SK-N-SH treated with all-trans-retinoic acid at 6 μM for 48 hours (cell line): ENCODE measurements around the gene FANCG.

Source experiments
- ATAC-seq: fragments of 200-7000 bp; cut with Tn5 transposase; 3 replicates; pipeline ENCODE4 v1.9.1; 2020; ENCODE audit warnings: mild to moderate bottlenecking, moderate library complexity
- ARNTL ChIP-seq: fragments of 450-650 bp; formaldehyde crosslinking; IDR thresholded peaks from 2 replicates; pipeline ENCODE4 v1.5.0; 2020; ENCODE audit warnings: low read depth, mild to moderate bottlenecking, moderate library complexity, borderline replicate concordance
- BACH2 ChIP-seq: fragments of 250-450 bp; sonication (Bioruptor Pico); IDR thresholded peaks from 2 replicates; pipeline ENCODE4 v1.9.0; 2021; ENCODE audit warnings: mild to moderate bottlenecking, borderline replicate concordance
- CSDC2 ChIP-seq: fragments of 250-450 bp; sonication (Bioruptor Pico); IDR thresholded peaks from 2 replicates; pipeline ENCODE4 v1.5.0; 2020; ENCODE audit warnings: mild to moderate bottlenecking, moderate library complexity
- ESRRG ChIP-seq: fragments of 250-450 bp; sonication (Bioruptor Pico); IDR thresholded peaks from 2 replicates; pipeline ENCODE4 v1.6.1; 2021; ENCODE audit warnings: mild to moderate bottlenecking
- GLIS3 ChIP-seq: fragments of 250-450 bp; sonication (Bioruptor Pico); IDR thresholded peaks from 2 replicates; pipeline ENCODE4 v1.5.0; 2020; ENCODE audit warnings: mild to moderate bottlenecking, moderate library complexity
- OSR1 ChIP-seq: fragments of 250-450 bp; sonication (Bioruptor Pico); IDR thresholded peaks from 2 replicates; pipeline ENCODE4 v1.8.0; 2022; ENCODE audit warnings: moderate library complexity, mild to moderate bottlenecking, inconsistent platforms
- PPARA ChIP-seq: fragments of 250-450 bp; sonication (Bioruptor Pico); IDR thresholded peaks from 2 replicates; pipeline ENCODE4 v1.5.0; 2020; ENCODE audit warnings: mild to moderate bottlenecking, borderline replicate concordance
- SNAI2 ChIP-seq: fragments of 250-450 bp; sonication (Bioruptor Pico); IDR thresholded peaks from 2 replicates; pipeline ENCODE4 v1.5.0; 2020; ENCODE audit warnings: mild to moderate bottlenecking, moderate library complexity
- TCF4 ChIP-seq: fragments of 250-450 bp; sonication (Bioruptor Pico); IDR thresholded peaks from 2 replicates; pipeline ENCODE4 v1.8.0; 2021; ENCODE audit warnings: mild to moderate bottlenecking, moderate library complexity, borderline replicate concordance
- TOX ChIP-seq: fragments of 250-450 bp; sonication (Bioruptor Pico); IDR thresholded peaks from 2 replicates; pipeline ENCODE4 v1.8.0; 2021; ENCODE audit warnings: mild to moderate bottlenecking, moderate library complexity, borderline replicate concordance
- ZC3H10 ChIP-seq: fragments of 250-450 bp; sonication (Bioruptor Pico); IDR thresholded peaks from 2 replicates; pipeline ENCODE4 v1.5.1; 2021; ENCODE audit warnings: mild to moderate bottlenecking, moderate library complexity
- ZFP3 ChIP-seq: fragments of 250-450 bp; sonication (Bioruptor Pico); IDR thresholded peaks from 2 replicates; pipeline ENCODE4 v1.5.0; 2020; ENCODE audit warnings: mild to moderate bottlenecking, moderate library complexity
- ZFP30 ChIP-seq: fragments of 450-650 bp; formaldehyde crosslinking; IDR thresholded peaks from 2 replicates; pipeline ENCODE4 v1.5.0; 2022; ENCODE audit warnings: mild to moderate bottlenecking, moderate library complexity
- ZNF565 ChIP-seq: fragments of 450-650 bp; formaldehyde crosslinking; conservative IDR thresholded peaks from 2 replicates; pipeline ENCODE4 v1.5.0; 2020; ENCODE audit warnings: low read depth, mild to moderate bottlenecking, moderate library complexity
- ZNF8 ChIP-seq: fragments of 450-650 bp; formaldehyde crosslinking; IDR thresholded peaks from 2 replicates; pipeline ENCODE4 v1.5.0; 2020; ENCODE audit warnings: mild to moderate bottlenecking, moderate library complexity
- TF ChIP-seq, protein P1 (sequence below): fragments of 250-450 bp; sonication (Bioruptor Pico); IDR thresholded peaks from 2 replicates; pipeline ENCODE4 v1.8.0; 2021; ENCODE audit warnings: low read depth, mild to moderate bottlenecking, moderate library complexity, borderline replicate concordance
- TF ChIP-seq, protein P2 (sequence below): fragments of 250-450 bp; sonication (Bioruptor Pico); IDR thresholded peaks from 2 replicates; pipeline ENCODE4 v1.5.1; 2020; ENCODE audit warnings: low read depth, mild to moderate bottlenecking, moderate library complexity
- TF ChIP-seq, protein P3 (sequence below): fragments of 250-450 bp; sonication (Bioruptor Pico); IDR thresholded peaks from 2 replicates; pipeline ENCODE4 v1.5.0; 2020; ENCODE audit warnings: mild to moderate bottlenecking, moderate library complexity
- TF ChIP-seq, protein P4 (sequence below): fragments of 250-450 bp; sonication (Bioruptor Pico); IDR thresholded peaks from 2 replicates; pipeline ENCODE4 v1.8.0; 2020; ENCODE audit warnings: mild to moderate bottlenecking, moderate library complexity, borderline replicate concordance

FANCG gene

DNA sequence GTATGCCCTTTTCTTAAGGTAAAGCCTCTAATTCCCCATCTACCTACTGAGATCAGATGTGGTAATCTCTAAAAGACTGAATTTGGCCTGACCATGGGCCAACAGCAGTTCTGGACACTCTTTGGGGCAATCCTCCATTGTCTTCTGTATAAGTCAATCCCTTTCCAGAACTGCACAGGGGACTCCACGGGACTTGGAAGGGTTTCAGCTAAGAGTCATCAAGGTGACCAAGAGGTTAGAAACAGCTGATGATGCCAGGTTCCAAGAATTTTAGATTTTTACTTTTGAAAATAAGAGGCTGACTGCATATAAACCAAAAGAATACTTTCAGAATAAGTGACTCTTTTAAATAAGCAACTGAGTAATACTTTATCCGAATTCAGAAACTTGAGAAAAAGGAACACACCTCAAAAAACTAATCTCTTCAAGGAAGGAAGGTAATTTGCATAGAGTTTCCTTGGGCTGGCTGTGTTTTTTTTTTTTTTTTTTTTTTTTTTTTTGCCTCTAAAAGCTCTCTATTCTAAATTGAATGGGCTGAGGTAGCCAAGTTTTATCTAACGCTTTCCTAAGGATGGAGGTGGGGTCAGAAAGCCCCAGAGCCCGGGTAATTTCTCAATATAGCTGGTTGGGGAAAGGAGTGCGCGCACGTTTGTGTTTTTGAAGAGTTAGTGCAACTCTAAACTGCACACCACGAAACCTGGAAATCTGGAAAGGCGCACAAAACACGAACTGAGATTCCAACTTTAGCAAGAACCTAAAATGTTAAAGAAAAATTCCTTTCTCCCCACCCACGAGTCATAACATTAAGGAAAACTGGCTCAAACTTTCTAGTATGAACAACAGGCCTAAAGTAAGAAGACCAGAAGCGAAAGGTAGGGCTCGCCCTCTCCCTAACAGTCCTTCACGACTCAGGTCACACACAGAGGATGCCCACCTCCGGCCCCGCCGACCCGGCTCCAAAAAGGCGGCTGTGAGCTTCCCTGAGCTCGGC is 8.6 kb downstream of the FANCG start (continued):
- TF ChIP-seq OSR1 (CRISPR knock-in tag) (no peak), ZFP30 (no peak), ZNF8 (CRISPR knock-in tag) (no peak), GLIS3 (CRISPR knock-in tag) (no peak), SNAI2 (CRISPR knock-in tag) (no peak), TCF4 (no peak), ARNTL (CRISPR knock-in tag) (no peak), ZNF565 (no peak)
- TF ChIP-seq, all 23 proteins: peak for 0

DNA sequence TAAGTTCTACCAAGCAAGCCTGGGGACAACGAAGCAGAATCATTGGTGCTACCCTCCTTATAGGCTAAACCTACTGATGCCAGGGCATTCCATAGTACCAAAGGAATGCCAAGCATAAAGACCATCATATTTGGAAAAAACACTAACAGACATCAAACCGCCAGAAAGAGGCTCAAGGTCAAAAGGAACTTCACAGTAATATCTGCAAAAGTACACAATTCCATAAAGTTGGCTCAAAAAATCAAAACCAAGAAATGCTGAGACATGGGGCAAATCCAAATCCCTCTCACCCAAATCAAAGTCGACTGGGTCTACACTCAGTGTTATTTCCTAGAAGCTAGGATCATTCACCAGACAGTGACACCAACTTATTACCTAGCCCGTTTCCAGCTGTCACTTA is 10.7 kb downstream of the FANCG start:
- no peak for ATAC-seq
- no peak for TF ChIP-seq PPARA (CRISPR knock-in tag)
- no peak for TF ChIP-seq ZC3H10 (CRISPR knock-in tag)
- TF ChIP-seq, protein P1, sequence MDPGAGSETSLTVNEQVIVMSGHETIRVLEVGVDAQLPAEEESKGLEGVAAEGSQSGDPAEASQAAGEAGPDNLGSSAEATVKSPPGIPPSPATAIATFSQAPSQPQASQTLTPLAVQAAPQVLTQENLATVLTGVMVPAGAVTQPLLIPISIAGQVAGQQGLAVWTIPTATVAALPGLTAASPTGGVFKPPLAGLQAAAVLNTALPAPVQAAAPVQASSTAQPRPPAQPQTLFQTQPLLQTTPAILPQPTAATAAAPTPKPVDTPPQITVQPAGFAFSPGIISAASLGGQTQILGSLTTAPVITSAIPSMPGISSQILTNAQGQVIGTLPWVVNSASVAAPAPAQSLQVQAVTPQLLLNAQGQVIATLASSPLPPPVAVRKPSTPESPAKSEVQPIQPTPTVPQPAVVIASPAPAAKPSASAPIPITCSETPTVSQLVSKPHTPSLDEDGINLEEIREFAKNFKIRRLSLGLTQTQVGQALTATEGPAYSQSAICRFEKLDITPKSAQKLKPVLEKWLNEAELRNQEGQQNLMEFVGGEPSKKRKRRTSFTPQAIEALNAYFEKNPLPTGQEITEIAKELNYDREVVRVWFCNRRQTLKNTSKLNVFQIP: no peak

DNA sequence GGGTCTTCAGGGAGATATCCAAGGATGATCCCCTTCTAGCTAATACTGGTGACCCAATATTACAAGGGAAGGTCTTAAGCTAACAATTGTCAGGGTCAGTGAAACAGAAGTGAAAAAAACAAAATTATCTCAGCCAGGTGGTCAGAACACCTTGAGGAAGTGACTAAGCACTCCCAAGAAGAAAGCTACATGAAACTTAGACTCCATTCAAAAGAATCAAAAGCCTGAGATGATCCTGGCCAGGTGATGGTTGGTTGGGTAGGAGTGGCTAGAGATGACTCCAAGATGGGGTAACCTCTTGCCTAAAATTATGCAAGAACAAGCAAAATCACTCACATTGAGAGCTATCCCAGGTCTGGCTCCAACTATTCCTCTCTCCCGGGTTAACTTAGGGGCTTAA is 12.7 kb downstream of the FANCG start:
- ATAC-seq: no peak
- TF ChIP-seq ZFP3 (CRISPR knock-in tag) (no peak), ZNF8 (CRISPR knock-in tag) (no peak), ZC3H10 (CRISPR knock-in tag) (no peak), PPARA (CRISPR knock-in tag) (no peak), ZFP30 (no peak), TOX (CRISPR knock-in tag) (no peak), BACH2 (CRISPR knock-in tag) (no peak), ESRRG (CRISPR knock-in tag) (no peak), GLIS3 (CRISPR knock-in tag) (no peak), CSDC2 (CRISPR knock-in tag) (no peak), SNAI2 (CRISPR knock-in tag) (no peak), ARNTL (CRISPR knock-in tag) (no peak), ZNF565 (no peak)
- TF ChIP-seq, protein P1: no peak
- TF ChIP-seq, protein P2, sequence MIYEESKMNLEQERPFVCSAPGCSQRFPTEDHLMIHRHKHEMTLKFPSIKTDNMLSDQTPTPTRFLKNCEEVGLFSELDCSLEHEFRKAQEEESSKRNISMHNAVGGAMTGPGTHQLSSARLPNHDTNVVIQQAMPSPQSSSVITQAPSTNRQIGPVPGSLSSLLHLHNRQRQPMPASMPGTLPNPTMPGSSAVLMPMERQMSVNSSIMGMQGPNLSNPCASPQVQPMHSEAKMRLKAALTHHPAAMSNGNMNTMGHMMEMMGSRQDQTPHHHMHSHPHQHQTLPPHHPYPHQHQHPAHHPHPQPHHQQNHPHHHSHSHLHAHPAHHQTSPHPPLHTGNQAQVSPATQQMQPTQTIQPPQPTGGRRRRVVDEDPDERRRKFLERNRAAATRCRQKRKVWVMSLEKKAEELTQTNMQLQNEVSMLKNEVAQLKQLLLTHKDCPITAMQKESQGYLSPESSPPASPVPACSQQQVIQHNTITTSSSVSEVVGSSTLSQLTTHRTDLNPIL: no peak
- TF ChIP-seq, protein P3, sequence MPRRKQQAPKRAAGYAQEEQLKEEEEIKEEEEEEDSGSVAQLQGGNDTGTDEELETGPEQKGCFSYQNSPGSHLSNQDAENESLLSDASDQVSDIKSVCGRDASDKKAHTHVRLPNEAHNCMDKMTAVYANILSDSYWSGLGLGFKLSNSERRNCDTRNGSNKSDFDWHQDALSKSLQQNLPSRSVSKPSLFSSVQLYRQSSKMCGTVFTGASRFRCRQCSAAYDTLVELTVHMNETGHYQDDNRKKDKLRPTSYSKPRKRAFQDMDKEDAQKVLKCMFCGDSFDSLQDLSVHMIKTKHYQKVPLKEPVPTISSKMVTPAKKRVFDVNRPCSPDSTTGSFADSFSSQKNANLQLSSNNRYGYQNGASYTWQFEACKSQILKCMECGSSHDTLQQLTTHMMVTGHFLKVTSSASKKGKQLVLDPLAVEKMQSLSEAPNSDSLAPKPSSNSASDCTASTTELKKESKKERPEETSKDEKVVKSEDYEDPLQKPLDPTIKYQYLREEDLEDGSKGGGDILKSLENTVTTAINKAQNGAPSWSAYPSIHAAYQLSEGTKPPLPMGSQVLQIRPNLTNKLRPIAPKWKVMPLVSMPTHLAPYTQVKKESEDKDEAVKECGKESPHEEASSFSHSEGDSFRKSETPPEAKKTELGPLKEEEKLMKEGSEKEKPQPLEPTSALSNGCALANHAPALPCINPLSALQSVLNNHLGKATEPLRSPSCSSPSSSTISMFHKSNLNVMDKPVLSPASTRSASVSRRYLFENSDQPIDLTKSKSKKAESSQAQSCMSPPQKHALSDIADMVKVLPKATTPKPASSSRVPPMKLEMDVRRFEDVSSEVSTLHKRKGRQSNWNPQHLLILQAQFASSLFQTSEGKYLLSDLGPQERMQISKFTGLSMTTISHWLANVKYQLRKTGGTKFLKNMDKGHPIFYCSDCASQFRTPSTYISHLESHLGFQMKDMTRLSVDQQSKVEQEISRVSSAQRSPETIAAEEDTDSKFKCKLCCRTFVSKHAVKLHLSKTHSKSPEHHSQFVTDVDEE (CRISPR knock-in tag): no peak
- TF ChIP-seq, protein P4, sequence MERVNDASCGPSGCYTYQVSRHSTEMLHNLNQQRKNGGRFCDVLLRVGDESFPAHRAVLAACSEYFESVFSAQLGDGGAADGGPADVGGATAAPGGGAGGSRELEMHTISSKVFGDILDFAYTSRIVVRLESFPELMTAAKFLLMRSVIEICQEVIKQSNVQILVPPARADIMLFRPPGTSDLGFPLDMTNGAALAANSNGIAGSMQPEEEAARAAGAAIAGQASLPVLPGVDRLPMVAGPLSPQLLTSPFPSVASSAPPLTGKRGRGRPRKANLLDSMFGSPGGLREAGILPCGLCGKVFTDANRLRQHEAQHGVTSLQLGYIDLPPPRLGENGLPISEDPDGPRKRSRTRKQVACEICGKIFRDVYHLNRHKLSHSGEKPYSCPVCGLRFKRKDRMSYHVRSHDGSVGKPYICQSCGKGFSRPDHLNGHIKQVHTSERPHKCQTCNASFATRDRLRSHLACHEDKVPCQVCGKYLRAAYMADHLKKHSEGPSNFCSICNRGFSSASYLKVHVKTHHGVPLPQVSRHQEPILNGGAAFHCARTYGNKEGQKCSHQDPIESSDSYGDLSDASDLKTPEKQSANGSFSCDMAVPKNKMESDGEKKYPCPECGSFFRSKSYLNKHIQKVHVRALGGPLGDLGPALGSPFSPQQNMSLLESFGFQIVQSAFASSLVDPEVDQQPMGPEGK: no peak
